ENCODE measurements around the gene ZNF555. TPM values are rescaled to one million over a fixed set of nuclear protein-coding genes. Genes with fewer than 3 reads are reported as not detected.

The ZNF555 gene
- total and polyA plus RNA-seq, 9 of the 15 experiments (the other 6 are each of a cell fraction or from before 2014, with no cell fraction given) = 2.0 to 6.7 (median 5.4) TPM

DNA sequence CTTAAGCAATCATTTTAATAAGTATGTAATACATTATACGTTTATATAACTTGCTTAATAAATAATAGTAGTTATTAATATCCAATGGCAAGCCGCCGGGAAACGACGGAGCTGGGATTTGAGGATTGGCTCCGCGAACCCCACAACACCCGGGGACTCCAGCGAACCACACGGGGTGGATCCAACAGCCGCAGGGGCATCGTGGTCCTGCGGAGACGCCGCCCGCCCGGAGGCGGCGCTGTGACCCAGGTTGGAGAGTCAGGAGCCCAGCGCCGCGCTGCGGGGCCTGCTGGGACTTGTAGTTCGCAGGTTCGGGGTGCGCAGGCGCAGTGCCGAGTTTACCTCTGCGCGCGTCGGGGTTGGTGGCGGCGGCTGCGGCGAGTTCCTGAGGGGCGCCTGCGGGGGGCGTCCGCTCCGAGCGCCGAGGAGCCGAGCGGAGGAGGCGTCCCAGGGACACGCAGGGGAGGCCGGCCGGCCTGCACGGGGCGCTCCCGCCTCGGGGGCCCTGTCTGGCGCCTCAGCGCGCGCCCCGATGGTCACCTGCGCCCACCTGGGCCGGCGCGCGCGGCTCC, 21.6 kb upstream of the ZNF555 start, which contains the start of gene ZNF554 (continued):
- TF ChIP-seq, protein P1, sequence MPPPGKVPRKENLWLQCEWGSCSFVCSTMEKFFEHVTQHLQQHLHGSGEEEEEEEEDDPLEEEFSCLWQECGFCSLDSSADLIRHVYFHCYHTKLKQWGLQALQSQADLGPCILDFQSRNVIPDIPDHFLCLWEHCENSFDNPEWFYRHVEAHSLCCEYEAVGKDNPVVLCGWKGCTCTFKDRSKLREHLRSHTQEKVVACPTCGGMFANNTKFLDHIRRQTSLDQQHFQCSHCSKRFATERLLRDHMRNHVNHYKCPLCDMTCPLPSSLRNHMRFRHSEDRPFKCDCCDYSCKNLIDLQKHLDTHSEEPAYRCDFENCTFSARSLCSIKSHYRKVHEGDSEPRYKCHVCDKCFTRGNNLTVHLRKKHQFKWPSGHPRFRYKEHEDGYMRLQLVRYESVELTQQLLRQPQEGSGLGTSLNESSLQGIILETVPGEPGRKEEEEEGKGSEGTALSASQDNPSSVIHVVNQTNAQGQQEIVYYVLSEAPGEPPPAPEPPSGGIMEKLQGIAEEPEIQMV (tag; conservative IDR thresholded peaks at IDR 0.05; ENCODE audit: low read depth) = no peak
- TF ChIP-seq ZNF583 (CRISPR knock-in tag; IDR thresholded peaks at IDR 0.05) (no peak), XRCC4 (IDR thresholded peaks at IDR 0.05; ENCODE audit: extremely low read depth, insufficient read depth, insufficient read length) (no peak), CEBPB (tag; IDR thresholded peaks at IDR 0.05) (0 out of 2 replicates have a peak, but pooled peaks have one; percentile 9), GABPB1 (CRISPR knock-in tag; IDR thresholded peaks at IDR 0.05) (peak; percentile 83), RFX5 (IDR thresholded peaks at IDR 0.05; ENCODE audit: low read depth, low read length) (no peak), NFATC3 (IDR thresholded peaks at IDR 0.05) (no peak), TCF3 (CRISPR knock-in tag; IDR thresholded peaks at IDR 0.05) (peak; percentile 39; the same call in 1 of the 2 replicates), ZNF311 (CRISPR knock-in tag; IDR thresholded peaks at IDR 0.05) (no peak)
- TF ChIP-seq, protein P2, sequence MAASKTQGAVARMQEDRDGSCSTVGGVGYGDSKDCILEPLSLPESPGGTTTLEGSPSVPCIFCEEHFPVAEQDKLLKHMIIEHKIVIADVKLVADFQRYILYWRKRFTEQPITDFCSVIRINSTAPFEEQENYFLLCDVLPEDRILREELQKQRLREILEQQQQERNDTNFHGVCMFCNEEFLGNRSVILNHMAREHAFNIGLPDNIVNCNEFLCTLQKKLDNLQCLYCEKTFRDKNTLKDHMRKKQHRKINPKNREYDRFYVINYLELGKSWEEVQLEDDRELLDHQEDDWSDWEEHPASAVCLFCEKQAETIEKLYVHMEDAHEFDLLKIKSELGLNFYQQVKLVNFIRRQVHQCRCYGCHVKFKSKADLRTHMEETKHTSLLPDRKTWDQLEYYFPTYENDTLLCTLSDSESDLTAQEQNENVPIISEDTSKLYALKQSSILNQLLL (CRISPR knock-in tag; IDR thresholded peaks at IDR 0.05; ENCODE audit: borderline replicate concordance) = no peak
- TF ChIP-seq, protein P3, sequence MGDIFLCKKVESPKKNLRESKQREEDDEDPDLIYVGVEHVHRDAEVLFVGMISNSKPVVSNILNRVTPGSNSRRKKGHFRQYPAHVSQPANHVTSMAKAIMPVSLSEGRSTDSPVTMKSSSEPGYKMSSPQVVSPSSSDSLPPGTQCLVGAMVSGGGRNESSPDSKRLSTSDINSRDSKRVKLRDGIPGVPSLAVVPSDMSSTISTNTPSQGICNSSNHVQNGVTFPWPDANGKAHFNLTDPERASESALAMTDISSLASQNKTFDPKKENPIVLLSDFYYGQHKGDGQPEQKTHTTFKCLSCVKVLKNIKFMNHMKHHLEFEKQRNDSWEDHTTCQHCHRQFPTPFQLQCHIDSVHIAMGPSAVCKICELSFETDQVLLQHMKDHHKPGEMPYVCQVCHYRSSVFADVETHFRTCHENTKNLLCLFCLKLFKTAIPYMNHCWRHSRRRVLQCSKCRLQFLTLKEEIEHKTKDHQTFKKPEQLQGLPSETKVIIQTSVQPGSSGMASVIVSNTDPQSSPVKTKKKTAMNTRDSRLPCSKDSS (IDR thresholded peaks at IDR 0.05; ENCODE audit: low read depth, partially characterized antibody) = no peak
- TF ChIP-seq, protein P4, sequence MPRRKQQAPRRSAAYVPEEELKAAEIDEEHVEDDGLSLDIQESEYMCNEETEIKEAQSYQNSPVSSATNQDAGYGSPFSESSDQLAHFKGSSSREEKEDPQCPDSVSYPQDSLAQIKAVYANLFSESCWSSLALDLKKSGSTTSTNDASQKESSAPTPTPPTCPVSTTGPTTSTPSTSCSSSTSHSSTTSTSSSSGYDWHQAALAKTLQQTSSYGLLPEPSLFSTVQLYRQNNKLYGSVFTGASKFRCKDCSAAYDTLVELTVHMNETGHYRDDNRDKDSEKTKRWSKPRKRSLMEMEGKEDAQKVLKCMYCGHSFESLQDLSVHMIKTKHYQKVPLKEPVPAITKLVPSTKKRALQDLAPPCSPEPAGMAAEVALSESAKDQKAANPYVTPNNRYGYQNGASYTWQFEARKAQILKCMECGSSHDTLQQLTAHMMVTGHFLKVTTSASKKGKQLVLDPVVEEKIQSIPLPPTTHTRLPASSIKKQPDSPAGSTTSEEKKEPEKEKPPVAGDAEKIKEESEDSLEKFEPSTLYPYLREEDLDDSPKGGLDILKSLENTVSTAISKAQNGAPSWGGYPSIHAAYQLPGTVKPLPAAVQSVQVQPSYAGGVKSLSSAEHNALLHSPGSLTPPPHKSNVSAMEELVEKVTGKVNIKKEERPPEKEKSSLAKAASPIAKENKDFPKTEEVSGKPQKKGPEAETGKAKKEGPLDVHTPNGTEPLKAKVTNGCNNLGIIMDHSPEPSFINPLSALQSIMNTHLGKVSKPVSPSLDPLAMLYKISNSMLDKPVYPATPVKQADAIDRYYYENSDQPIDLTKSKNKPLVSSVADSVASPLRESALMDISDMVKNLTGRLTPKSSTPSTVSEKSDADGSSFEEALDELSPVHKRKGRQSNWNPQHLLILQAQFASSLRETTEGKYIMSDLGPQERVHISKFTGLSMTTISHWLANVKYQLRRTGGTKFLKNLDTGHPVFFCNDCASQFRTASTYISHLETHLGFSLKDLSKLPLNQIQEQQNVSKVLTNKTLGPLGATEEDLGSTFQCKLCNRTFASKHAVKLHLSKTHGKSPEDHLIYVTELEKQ (CRISPR knock-in tag; IDR thresholded peaks at IDR 0.05) = no peak
- TF ChIP-seq, protein P5, sequence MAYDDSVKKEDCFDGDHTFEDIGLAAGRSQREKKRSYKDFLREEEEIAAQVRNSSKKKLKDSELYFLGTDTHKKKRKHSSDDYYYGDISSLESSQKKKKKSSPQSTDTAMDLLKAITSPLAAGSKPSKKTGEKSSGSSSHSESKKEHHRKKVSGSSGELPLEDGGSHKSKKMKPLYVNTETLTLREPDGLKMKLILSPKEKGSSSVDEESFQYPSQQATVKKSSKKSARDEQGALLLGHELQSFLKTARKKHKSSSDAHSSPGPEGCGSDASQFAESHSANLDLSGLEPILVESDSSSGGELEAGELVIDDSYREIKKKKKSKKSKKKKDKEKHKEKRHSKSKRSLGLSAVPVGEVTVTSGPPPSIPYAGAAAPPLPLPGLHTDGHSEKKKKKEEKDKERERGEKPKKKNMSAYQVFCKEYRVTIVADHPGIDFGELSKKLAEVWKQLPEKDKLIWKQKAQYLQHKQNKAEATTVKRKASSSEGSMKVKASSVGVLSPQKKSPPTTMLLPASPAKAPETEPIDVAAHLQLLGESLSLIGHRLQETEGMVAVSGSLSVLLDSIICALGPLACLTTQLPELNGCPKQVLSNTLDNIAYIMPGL (CRISPR knock-in tag; IDR thresholded peaks at IDR 0.05) = peak; percentile 80; the same call in 1 of the 2 replicates

Data from K562 (cell line).